ENCODE data around the gene DOK7.

DOK7 gene

DNA sequence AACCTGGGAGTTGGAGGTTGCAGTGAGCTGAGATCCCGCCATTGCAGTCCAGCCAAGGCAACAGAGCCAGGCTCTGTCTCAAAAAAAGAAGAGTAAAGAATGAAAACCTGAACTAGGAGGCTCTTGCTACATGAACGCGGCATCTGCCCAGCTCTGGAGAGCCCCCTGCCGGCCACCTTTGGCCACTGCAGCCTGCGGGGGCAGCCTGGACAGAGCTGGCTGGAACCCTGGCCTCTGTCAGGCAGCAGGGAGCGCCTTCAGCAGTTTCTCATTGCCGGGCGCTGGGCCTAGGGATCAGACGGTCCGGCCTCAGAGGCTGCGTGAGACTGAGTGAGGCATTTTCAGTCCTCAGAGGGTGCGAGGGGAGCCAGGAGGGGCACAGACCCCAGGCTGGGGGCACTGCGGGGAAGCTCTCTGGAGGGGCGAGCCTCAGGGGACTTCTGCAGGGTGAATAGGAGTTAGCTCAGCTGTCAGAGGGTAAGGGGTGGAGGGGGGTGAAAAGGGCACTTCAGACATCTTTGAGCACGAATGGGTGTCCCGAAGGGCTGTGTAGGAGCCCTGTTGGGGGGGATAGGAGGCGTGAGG lies 17.5 kb downstream of the DOK7 start:
- Mint-ChIP-seq H3K4me1 (peaks cover 6% of the 10 kb centered on the region), H3K36me3 (no peaks in the 10 kb centered on the region), H3K27ac (no peak overlapping the region), H3K4me3 (no peak overlapping the region), H3K9me3 (no peaks in the 10 kb centered on the region)
- DNase-seq (ENCODE audit: low spot score in 2 of 2) (peak; percentile 89 to 92), ATAC-seq (peak; percentile 68)

DNA sequence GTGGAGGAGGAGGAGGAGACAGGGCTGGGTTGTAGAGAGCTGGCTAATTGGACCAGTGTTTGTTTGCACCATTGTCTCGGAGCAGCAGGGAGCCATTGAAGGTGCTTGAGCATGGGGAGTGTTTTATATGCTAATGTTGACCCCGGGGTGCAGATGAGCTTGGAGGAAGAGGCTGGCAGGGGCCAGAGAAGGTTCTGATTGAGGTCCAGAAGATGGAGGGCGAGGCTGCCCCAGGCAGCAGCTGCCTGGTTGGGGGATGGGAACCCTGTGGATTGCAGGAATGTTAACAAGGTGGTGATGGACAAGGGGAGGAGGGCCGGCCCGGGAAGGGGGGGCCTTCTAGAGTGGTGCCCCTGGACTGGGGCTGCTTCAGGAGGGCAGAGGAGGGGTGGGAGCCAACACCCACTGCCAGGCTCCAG lies 18.0 kb downstream of the DOK7 start:
- Mint-ChIP-seq H3K9me3 (no peaks in the 10 kb centered on the region), H3K36me3 (no peaks in the 10 kb centered on the region), H3K4me1 (peaks cover 6% of the 10 kb centered on the region), H3K4me3 (no peak overlapping the region), H3K27ac (no peak overlapping the region)
- DNase-seq (ENCODE audit: low spot score in 2 of 2) (no peak), ATAC-seq (no peak)

DNA sequence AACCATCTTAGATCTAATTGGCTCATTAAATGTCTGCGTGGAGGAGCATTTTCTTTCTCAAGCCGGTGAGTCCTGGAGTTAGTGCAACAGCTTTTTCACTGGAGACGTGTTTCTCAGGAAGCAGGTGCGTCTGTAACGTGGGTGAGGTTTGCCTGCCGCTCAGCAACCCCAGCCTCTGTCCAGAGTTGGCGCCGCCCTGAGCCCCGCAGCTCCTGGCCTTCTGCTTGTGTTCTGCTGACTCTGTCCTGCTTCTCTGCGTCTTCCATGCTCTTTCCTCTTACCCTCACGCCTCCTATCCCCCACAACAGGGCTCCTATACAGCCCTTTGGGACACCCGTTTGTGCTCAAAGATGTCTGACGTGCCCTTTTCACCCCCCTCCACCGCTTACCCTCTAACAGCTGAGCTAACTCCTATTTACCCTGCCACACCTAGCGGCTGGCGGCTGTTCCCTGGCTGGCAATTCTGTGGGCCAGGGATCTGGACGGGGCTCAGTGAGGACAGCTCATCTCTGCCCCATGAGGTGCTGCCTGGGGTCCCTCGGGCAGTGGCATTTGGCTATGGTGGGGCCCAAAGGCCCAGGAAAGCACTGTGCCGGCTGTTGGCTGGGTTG lies 18.8 kb downstream of the DOK7 start:
- H3K4me1 Mint-ChIP-seq = peaks cover 6% of the 10 kb centered on the region
- ATAC-seq = no peak
- H3K36me3 Mint-ChIP-seq = no peaks in the 10 kb centered on the region
- no peak overlapping the region for H3K27ac Mint-ChIP-seq
- H3K9me3 Mint-ChIP-seq = no peaks in the 10 kb centered on the region
- no peak for DNase-seq (ENCODE audit: low spot score in 2 of 2)
- H3K4me3 Mint-ChIP-seq = no peak overlapping the region

DNA sequence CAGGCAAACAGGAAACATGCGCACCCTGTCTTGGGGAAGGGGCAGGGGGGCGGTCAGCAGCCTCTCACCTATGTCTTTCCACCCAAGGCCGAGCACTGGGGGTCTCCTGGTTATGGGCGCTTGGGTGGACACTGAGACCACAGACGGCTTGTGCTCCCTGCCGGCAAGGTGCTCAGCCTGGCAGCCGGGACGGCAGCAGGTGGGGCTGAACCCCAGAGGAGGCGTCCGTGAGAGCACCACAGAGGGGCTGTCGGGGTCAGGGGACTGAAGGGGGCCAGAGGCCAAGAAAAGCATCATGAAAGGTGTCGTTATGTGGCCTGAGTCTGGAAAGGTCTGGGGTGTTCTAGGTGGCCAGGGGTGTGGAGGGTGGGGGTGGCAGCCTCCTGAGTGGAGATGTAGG lies 19.6 kb downstream of the DOK7 start:
- H3K27ac Mint-ChIP-seq = no peak overlapping the region
- no peaks in the 10 kb centered on the region for H3K9me3 Mint-ChIP-seq
- no peaks in the 10 kb centered on the region for H3K36me3 Mint-ChIP-seq
- no peak for ATAC-seq
- H3K4me3 Mint-ChIP-seq = no peak overlapping the region
- peaks cover 6% of the 10 kb centered on the region for H3K4me1 Mint-ChIP-seq
- DNase-seq (ENCODE audit: low spot score in 2 of 2) = no peak

DNA sequence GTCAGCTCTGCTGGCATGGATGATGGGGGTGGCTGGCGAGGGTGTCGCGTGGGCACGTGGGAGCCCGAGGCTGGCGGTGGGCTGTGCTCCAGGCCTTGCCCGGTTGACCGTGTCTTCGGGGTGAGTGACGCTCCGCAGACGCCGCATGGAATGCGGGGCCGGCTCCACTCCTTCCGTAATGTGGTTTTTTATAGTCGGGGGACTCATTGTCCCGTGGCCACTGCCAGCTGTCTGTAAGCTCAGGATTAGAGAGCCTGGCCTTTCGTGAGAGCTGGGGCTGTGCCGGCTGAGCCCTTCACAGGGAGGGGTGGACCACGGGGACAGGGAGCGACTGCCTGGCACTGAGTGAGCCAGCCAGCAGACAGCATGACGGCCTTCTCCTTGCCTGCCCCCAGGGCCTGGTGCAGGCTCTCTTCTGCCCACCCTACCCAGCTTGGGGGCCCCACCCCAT lies 20.4 kb downstream of the DOK7 start:
- ATAC-seq = no peak
- H3K4me1 Mint-ChIP-seq = peaks cover 8% of the 10 kb centered on the region
- H3K4me3 Mint-ChIP-seq = no peak overlapping the region

DNA sequence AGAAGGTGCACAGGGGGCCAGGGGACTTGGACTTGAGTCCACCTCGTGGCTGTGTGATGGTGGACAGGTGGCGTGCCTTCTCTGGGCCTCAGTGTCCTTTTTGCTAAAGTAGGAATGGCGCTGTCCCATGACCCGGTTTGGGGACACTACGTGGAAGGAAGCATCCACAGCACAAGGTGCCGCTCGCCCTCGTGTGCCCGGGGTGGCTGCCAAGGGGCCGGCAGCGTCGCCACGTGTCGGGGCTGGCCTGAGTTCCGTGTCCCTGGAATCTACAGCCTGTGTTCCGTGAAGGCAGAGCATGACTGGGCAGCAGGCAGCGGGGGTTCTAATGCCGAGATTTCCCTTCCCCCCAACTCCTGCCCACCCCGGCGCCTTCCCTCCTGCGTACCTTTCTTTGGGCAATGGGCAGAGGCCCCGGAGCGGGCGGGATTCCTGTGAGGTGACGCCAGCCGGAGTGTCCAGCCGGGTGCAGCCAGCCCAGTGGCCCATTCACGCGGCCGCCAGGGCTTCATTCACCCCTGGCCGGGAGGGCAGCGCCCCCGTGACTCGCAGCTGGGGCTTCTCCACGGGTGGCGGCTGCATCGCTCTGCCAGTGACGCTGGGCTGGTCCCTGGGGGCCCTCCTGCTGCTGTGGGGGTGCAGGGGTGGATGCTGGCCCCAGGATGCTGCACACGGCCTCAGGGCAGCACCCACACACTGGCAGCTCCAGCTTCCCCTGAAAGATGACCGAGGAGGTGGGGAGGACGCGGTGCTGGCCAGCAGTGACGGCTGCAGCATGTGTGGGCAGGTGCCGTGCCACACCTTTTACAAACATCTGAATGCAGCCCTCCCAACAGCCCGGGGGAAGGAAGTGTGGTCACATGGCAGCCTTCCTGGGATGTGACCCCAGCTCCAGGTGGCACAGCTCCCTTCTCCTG lies 21.2 kb downstream of the DOK7 start:
- Mint-ChIP-seq H3K36me3 (no peaks in the 10 kb centered on the region), H3K27ac (no peak overlapping the region), H3K4me3 (peak overlapping the region; percentile 48), H3K9me3 (no peaks in the 10 kb centered on the region), H3K4me1 (peaks cover 16% of the 10 kb centered on the region)
- ATAC-seq = no peak
- no peak for DNase-seq (ENCODE audit: low spot score in 2 of 2)

More for the DNA sequence above, 20.4 kb downstream of the DOK7 start:
- DNase-seq (ENCODE audit: low spot score in 2 of 2) = no peak
- no peak overlapping the region for H3K27ac Mint-ChIP-seq
- no peaks in the 10 kb centered on the region for H3K9me3 Mint-ChIP-seq
- H3K36me3 Mint-ChIP-seq = no peaks in the 10 kb centered on the region

DNA sequence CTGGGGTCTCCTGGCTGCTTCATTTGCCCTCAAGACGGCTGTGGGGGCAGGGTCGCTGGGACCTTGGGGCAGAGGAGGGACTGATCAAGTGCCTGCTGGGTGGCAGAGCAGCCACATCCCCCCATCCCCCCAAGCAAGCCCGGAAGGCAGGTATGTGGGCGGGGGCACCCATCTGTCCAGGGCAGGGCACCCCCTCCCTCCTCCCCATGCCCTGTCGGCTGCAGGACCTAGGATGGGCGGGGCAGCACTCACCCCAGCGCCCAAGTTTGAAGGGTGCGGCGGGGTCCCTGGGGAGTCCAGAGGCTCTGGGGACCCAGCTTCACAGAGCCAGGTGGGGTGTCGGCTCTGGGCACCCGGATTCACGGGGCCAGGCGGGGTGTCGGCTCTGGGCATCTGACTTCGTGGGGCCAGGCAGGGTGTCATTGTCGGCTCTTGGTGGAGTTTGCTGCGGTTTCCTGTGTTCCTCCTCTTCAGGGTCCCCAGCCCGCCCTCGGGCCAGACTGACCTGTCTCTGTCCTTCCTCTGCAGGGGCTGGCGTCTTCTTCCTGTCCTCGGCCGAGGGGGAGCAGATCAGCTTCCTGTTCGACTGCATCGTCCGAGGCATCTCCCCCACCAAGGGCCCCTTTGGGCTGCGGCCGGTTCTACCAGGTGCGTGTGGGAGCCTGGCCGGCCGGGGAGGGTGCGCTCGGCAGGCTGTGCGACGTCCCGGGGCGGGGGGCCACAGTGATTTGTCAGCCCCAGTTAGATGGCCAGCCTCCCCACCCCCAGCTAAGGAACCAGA lies 22.1 kb downstream of the DOK7 start:
- H3K9me3 Mint-ChIP-seq = no peaks in the 10 kb centered on the region
- no peak for ATAC-seq
- DNase-seq (ENCODE audit: low spot score in 2 of 2) = no peak
- no peaks in the 10 kb centered on the region for H3K36me3 Mint-ChIP-seq
- H3K4me3 Mint-ChIP-seq = peak overlapping the region; percentile 48
- H3K4me1 Mint-ChIP-seq = peaks cover 18% of the 10 kb centered on the region
- H3K27ac Mint-ChIP-seq = no peak overlapping the region

DNA sequence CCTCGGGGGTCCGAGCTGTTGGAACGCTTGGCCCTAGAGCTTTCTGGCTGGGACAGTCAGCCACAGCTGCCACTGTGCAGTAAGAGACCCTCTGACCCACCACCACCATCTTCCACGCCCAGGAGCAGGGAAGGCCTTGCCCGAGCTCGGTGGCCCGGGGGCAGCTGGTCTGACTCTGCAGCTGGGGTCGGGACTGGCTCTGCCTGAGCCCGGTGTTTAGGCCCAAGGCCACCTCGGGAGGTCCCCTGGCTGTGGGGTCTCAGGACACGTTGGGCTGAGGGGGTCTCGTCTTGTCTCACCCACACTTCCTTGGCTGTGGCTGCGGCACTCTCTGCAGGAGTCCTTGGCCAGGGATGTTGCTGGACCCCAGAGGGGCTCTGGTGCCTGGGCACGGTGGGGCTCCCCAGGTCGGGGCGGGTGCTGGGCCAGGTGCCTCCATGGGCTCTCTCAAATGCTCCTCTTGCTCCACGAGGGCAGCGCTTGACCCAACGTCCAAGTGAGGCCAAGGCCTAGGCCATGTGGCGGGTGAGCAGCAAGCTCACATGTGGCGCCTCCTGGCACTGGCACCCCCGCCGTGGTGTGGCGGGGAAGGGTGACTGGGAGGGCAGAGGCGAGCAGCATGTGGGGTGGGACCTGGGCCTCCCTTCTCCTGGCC lies 22.9 kb downstream of the DOK7 start:
- H3K4me1 Mint-ChIP-seq = peaks cover 25% of the 10 kb centered on the region
- ATAC-seq (no peak), DNase-seq (ENCODE audit: low spot score in 2 of 2) (no peak)
- H3K9me3 Mint-ChIP-seq = no peaks in the 10 kb centered on the region
- peak overlapping the region; percentile 60 for H3K27ac Mint-ChIP-seq
- H3K4me3 Mint-ChIP-seq = peak overlapping the region; percentile 48
- no peaks in the 10 kb centered on the region for H3K36me3 Mint-ChIP-seq

DNA sequence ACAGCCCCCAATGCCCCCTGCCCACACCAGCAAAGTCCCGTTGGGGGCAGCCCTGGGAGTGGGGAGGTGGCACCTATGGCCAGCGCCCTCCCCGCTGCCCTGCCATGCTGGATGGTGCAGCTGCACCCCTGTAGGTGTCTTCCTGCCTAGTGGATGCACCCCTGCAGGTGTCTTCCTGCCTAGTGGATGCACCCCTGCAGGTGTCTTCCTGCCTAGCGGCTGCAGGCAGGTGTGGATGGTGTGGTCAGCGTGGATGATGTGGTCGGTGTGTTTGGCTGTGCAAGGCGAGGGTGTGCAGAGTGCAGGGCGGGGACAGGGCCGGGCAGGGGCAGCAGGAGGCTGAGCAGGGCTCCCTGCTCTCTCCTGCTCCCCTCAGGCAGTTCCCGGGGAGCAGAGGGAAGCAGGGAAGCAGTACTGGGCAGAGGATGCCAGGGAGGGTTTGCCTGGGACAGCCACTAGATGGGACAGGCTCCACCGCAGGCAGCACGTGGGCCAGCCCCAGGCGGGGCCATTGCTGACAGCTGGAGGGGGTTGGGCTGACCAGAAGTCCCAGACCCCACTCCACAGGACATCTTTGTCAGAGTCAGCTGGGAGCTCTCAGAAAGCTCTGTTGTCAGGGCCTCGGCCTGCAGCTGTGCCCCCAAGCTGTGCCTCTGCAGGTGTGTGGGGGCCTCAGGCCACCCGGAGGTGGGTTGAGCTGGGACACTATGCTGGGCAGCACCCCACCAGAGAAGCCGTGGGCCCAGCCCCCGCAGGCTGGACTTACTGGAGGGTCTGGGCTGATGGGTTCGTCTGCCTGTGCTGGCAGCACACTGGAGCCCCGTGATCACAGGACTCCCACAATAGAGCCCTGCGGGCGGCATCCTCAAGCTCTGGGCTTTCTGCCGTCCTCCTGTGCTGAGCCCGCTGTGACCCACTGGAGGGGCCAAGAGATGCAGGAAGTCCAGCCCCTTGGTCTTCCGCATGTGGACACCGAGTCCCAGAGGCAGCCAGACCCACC lies 23.7 kb downstream of the DOK7 start:
- Mint-ChIP-seq H3K36me3 (no peaks in the 10 kb centered on the region), H3K4me1 (peaks cover 31% of the 10 kb centered on the region), H3K27ac (peak overlapping the region; percentile 60), H3K4me3 (no peak overlapping the region), H3K9me3 (no peaks in the 10 kb centered on the region)
- ATAC-seq (no peak), DNase-seq (ENCODE audit: low spot score in 2 of 2) (no peak)

DNA sequence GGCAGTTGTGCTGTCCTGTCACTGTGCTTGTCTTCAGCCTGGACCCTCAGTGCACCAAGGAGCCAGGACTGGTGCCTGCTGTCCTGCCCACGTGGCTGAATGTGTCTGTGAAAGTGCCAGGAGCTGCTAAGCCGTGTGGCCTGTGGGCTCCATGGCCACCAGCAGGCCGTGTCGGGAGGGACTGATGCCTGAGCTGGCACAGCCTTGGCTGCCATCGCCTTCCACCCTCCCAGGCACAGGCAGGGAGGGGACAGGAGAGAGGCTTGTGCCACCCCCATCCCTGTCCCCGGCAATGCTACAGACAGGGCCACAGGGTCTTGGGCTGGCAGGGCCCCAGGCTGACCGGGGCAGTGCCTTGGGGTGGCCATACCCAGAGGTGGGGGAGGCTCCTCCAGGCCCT lies 24.8 kb downstream of the DOK7 start:
- Mint-ChIP-seq H3K27ac (no peak overlapping the region), H3K36me3 (no peaks in the 10 kb centered on the region), H3K4me1 (peaks cover 31% of the 10 kb centered on the region)

DNA sequence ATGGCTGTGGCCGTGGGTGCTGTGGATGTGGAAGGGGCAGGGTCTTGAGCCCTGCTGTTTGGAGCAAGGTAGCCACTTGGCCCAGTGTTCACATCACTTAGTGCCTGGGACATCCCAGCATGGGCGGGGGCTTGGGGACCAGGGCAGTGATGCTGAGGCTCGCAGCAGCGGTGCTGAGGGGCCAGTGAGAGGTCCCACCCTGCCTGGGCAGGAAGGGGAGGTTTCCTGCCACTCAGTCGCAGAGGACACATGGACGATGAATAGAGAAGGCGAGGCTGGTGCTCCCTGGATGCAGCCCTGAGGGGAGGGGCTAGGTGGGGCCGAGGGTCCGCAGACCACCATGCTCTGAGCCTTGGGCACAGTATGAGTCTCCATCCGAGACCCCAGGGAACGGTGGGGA lies 25.7 kb downstream of the DOK7 start:
- Mint-ChIP-seq H3K4me1 (peaks cover 31% of the 10 kb centered on the region), H3K4me3 (no peak overlapping the region), H3K9me3 (no peaks in the 10 kb centered on the region), H3K27ac (no peak overlapping the region), H3K36me3 (no peaks in the 10 kb centered on the region)
- DNase-seq (ENCODE audit: low spot score in 2 of 2) (no peak), ATAC-seq (no peak)

More for the DNA sequence above, 24.8 kb downstream of the DOK7 start:
- no peak overlapping the region for H3K4me3 Mint-ChIP-seq
- DNase-seq (ENCODE audit: low spot score in 2 of 2) = no peak
- ATAC-seq = no peak
- no peaks in the 10 kb centered on the region for H3K9me3 Mint-ChIP-seq

DNA sequence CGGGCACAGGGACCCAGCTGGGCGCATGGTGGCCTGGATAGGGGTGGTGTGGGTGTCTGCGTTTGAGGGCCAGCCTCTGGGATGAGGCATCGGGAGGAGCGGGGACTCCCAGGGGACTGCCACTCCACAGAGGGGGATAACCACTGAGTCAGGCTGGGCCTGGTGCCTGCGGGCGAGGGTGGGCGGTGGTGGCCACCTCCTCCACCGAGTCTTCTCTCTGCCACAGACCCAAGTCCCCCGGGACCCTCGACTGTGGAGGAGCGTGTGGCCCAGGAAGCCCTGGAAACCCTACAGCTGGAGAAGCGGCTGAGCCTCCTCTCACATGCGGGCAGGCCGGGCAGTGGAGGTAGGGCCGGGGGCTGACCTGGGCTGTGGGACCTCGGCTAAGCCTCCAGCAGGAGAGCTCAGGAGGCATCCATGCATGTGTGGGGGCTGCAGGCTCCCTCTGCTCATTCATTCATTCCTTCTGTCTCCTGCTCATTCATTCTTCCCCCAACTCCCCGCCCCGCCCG lies 26.4 kb downstream of the DOK7 start:
- no peak for DNase-seq (ENCODE audit: low spot score in 2 of 2)
- ATAC-seq = peak; percentile 49
- Mint-ChIP-seq H3K9me3 (no peaks in the 10 kb centered on the region), H3K4me1 (peaks cover 31% of the 10 kb centered on the region), H3K27ac (no peak overlapping the region), H3K4me3 (no peak overlapping the region), H3K36me3 (no peaks in the 10 kb centered on the region)

DNA sequence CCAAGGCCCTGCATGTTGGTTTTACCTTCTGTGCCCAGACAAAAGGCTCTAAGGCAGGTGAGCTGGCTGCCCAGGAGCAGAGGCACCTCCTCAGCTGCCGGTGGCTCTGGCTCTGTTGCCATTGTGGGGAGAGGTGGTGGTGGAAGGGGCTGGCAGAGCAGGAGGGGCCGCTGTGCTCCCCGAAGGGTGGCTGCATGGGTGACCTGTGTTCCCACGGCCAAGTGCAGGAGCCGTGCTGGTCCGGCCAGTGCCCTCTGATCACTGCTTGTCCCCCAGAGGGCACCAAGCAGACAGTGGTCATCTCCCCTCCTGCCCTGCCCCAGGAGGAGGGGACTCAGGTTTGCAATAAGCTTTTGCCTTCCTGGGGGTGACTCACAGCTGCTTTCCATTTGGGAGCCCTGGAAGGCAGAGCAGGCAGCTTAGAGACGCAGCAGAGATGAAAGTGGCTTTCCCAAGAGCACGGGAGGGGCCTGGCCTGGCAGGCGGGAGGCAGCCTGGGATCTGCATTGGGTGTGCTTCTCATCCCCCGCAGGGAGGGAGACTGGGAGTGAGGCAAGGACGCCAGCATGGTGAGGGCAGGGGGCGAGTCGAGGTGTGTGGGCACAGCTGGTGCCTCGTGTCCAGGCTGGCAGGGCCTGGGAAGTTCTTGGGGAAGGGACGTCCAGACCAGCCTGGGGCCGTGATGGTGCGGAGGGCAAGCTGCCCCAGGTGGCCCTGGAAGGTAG lies 28.7 kb downstream of the DOK7 start:
- peak overlapping the region; percentile 56 for H3K27ac Mint-ChIP-seq
- H3K36me3 Mint-ChIP-seq = no peaks in the 10 kb centered on the region
- ATAC-seq (no peak), DNase-seq (ENCODE audit: low spot score in 2 of 2) (no peak)
- peaks cover 25% of the 10 kb centered on the region for H3K4me1 Mint-ChIP-seq
- H3K9me3 Mint-ChIP-seq = no peaks in the 10 kb centered on the region
- H3K4me3 Mint-ChIP-seq = no peak overlapping the region

All from stimulated activated effector memory CD8-positive, alpha-beta T cell treated with anti-CD3 and anti-CD28 coated beads, Interleukin-12 subunit alpha, Interleukin-12 subunit beta, amount 100 ng/mL, for 72 hours (primary cell).